K562 (cell line): Measurements from ENCODE around the gene MANBA. TPM values are rescaled to one million over a fixed set of nuclear protein-coding genes. Genes with fewer than 3 reads are reported as not detected.

Experiments
- ATAC-seq: fragments of 200-7000 bp; cut with Tn5 transposase; 3 replicates; pipeline ENCODE4 v1.9.1; 2020; ENCODE audit warnings: moderate library complexity
- BruUV-seq: library from RNA; stranded (reverse); fragments of 400-500 nt; replicated peaks from 2 replicates; lab custom pipeline; 2021; lab: Mats Ljungman, UMichigan
- CTCF ChIA-PET: fragments of 300-600 bp; formaldehyde crosslinking; extraction: SDS; loops from one replicate; lab custom pipeline; 2021; ENCODE audit warnings: low intra/inter-chr PET ratio; lab: Yijun Ruan, JAX
- POLR2A ChIA-PET: fragments of 300-600, 350-650 bp; sonication (Branson Sonifier 250); formaldehyde crosslinking; extraction: SDS; loops from one replicate; lab custom pipeline; 2021; ENCODE audit warnings: antibody characterized with exemption, inconsistent platforms; lab: Yijun Ruan, JAX
- DNase-seq, 4 experiments: peaks; one replicate each; pipeline versions ENCODE4 v3.0.0 to v3.0.0-alpha.2; 2011 to 2018; ENCODE audit warnings: low spot score in 3 of 4, mixed read lengths in 3 of 4; ENCODE audit errors: extremely low read depth in 1 of 4
- FAIRE-seq: peaks from 2 replicates; lab custom pipeline; 2011; peaks lifted over from hg19 to GRCh38; lab: Jason Lieb, UNC
- H2AFZ ChIP-seq: 2 replicates; pipeline ENCODE4 v1.6.0; 2011; ENCODE audit warnings: low read depth, low read length, control low read depth, inconsistent platforms
- H3K27ac ChIP-seq: fragments of 200-600 bp; 3 replicates; pipeline ENCODE4 v1.8.0; 2011; ENCODE audit warnings: low read depth, mild to moderate bottlenecking, control low read depth, inconsistent platforms, low read length, moderate library complexity, mixed read lengths; ENCODE audit errors: extremely low read depth
- H3K27me3 ChIP-seq, 2 experiments: fragments of 300-600 bp in 1 of 2; 2 replicates in 1 of 2; 3 replicates in 1 of 2; pipeline versions ENCODE4 v1.6.0 to v1.8.0; 2011; ENCODE audit warnings: inconsistent platforms in 2 of 2, low read length in 2 of 2, mild to moderate bottlenecking in 1 of 2, mixed read lengths in 1 of 2, moderate library complexity in 1 of 2; ENCODE audit not compliant: control insufficient read depth in 2 of 2, insufficient read depth in 2 of 2
- H3K36me3 ChIP-seq: fragments of 300-600 bp; 3 replicates; pipeline ENCODE4 v1.8.0; 2011; ENCODE audit warnings: mild to moderate bottlenecking, low read length, inconsistent platforms; ENCODE audit not compliant: control insufficient read depth, insufficient read depth
- H3K4me1 ChIP-seq, 2 experiments: fragments of 200-600 bp in 1 of 2; replicated peaks in 1 of 2; 2 replicates in 1 of 2; 3 replicates in 1 of 2; pipeline versions ENCODE4 v1.5.1 to v1.8.0; 2011; ENCODE audit warnings: inconsistent platforms in 2 of 2, low read length in 2 of 2, mild to moderate bottlenecking in 1 of 2, mixed read lengths in 1 of 2, moderate library complexity in 1 of 2; ENCODE audit not compliant: control insufficient read depth in 2 of 2, insufficient read depth in 2 of 2
- H3K4me2 ChIP-seq: 2 replicates; pipeline ENCODE4 v1.6.1; 2011; ENCODE audit warnings: low read length, control low read depth, inconsistent platforms, mixed read lengths; ENCODE audit not compliant: insufficient read depth
- H3K4me3 ChIP-seq: fragments of 200-600 bp; sonication (generic), shearing (Covaris generic); 2 replicates; pipeline ENCODE4 v1.5.1; 2016; ENCODE audit warnings: control low read depth, inconsistent platforms
- H3K79me2 ChIP-seq: fragments of 200-600 bp; 3 replicates; pipeline ENCODE4 v1.8.0; 2011; ENCODE audit warnings: low read length, inconsistent platforms; ENCODE audit not compliant: control insufficient read depth, insufficient read depth
- H3K9ac ChIP-seq, 2 experiments: 2 replicates each; pipeline versions ENCODE4 v1.6.0 to v1.6.1; 2011; ENCODE audit warnings: low read depth in 2 of 2, low read length in 2 of 2, control low read depth in 1 of 2, inconsistent platforms in 1 of 2, mild to moderate bottlenecking in 1 of 2, mixed read lengths in 1 of 2; ENCODE audit not compliant: insufficient read depth in 1 of 2
- H3K9me1 ChIP-seq: one replicate; pipeline ENCODE4 v1.6.0; 2011; ENCODE audit warnings: inconsistent platforms, mild to moderate bottlenecking, low read length, moderate library complexity; ENCODE audit not compliant: control insufficient read depth, insufficient read depth
- H3K9me3 ChIP-seq: replicated peaks from 2 replicates; pipeline ENCODE4 v1.5.1; 2011; ENCODE audit warnings: low read depth, low read length, inconsistent platforms; ENCODE audit not compliant: control insufficient read depth, insufficient read depth
- H4K20me1 ChIP-seq: replicated peaks from 2 replicates; pipeline ENCODE4 v1.6.1; 2011; ENCODE audit warnings: low read length, inconsistent platforms, mixed read lengths; ENCODE audit not compliant: control insufficient read depth, insufficient read depth
- ASH1L ChIP-seq: fragments of 450-650 bp; IDR thresholded peaks from 2 replicates; pipeline ENCODE4 v1.6.1; 2018; ENCODE audit warnings: borderline replicate concordance, mild to moderate bottlenecking, low read depth; ENCODE audit not compliant: partially characterized antibody
- ERF ChIP-seq: fragments of 450-650 bp; formaldehyde crosslinking; IDR thresholded peaks from 2 replicates; pipeline ENCODE4 v1.4.0; 2020; ENCODE audit warnings: mild to moderate bottlenecking, mixed read lengths
- HIVEP1 ChIP-seq: fragments of 250-450 bp; sonication (Bioruptor Pico); IDR thresholded peaks from 2 replicates; pipeline ENCODE4 v1.4.0; 2020; ENCODE audit warnings: mild to moderate bottlenecking
- MEIS2 ChIP-seq: fragments of 450-650 bp; IDR thresholded peaks from 2 replicates; pipeline ENCODE4 v1.6.1; 2014; ENCODE audit warnings: mild to moderate bottlenecking; ENCODE audit not compliant: partially characterized antibody
- POLR2AphosphoS2 ChIP-seq: IDR thresholded peaks from 2 replicates; pipeline ENCODE4 v1.6.1; 2012; ENCODE audit warnings: low read length, improper control_type of control experiment
- POLR3A ChIP-seq: IDR thresholded peaks from 2 replicates; pipeline ENCODE4 v1.6.1; 2011; ENCODE audit warnings: borderline replicate concordance, mild to moderate bottlenecking, moderate library complexity; ENCODE audit not compliant: insufficient read length, insufficient read depth; ENCODE audit errors: extremely low read depth
- POLR3G ChIP-seq: IDR thresholded peaks from 2 replicates; pipeline ENCODE4 v1.6.1; 2011; ENCODE audit not compliant: insufficient read length, insufficient replicate concordance; ENCODE audit errors: extremely low read depth
- RAD21 ChIP-seq, 2 experiments: fragments of 250-450 bp in 1 of 2; fragments of 450-650 bp in 1 of 2; sonication (Bioruptor Pico) in 1 of 2; formaldehyde crosslinking in 1 of 2; IDR thresholded peaks in 1 of 2; conservative IDR thresholded peaks in 1 of 2; 2 replicates each; pipeline versions ENCODE4 v1.4.0 to v1.8.0; 2020 to 2022; ENCODE audit warnings: mild to moderate bottlenecking in 2 of 2, moderate library complexity in 1 of 2
- SP2 ChIP-seq: IDR thresholded peaks from 2 replicates; pipeline ENCODE4 v1.6.1; 2011; ENCODE audit warnings: mild to moderate bottlenecking, low read depth, low read length, moderate library complexity; ENCODE audit not compliant: poor library complexity, severe bottlenecking; ENCODE audit errors: extremely low read depth
- TOE1 ChIP-seq, 2 experiments: fragments of 450-650 bp in 1 of 2; sonication (generic) in 1 of 2; formaldehyde crosslinking in 1 of 2; IDR thresholded peaks; 2 replicates each; pipeline versions ENCODE4 v1.7.1 to v1.8.0; 2016 to 2022; ENCODE audit warnings: borderline replicate concordance in 2 of 2, mild to moderate bottlenecking in 2 of 2, antibody characterized with exemption in 1 of 2, inconsistent platforms in 1 of 2, low read depth in 1 of 2, missing genetic modification reagents in 1 of 2, moderate library complexity in 1 of 2
- ZNF134 ChIP-seq: fragments of 250-450 bp; sonication (Bioruptor Pico); conservative IDR thresholded peaks from 2 replicates; pipeline ENCODE4 v1.4.0; 2020
- ZNF699 ChIP-seq: fragments of 250-450 bp; sonication (Bioruptor Pico); IDR thresholded peaks from 2 replicates; pipeline ENCODE4 v1.8.0; 2021; ENCODE audit warnings: mild to moderate bottlenecking, moderate library complexity; ENCODE audit not compliant: insufficient replicate concordance
- in situ Hi-C: fragments of 300-500 bp; cut with MboI; formaldehyde crosslinking; loops from 4 replicates; pipeline ENCODE4 v1.15.0; 2018; ENCODE audit warnings: inconsistent platforms, mixed read lengths
- intact Hi-C: fragments of 100-400 bp; cut with micrococcal nuclease; formaldehyde crosslinking; loops from 2 replicates; pipeline ENCODE4 v1.14.2; 2022
- polyA plus RNA-seq, 8 experiments: library from polyadenylated mRNA; depleted of rRNA in 4 of 8; stranded (reverse) in 5 of 8; unstranded in 3 of 8; fragments of >200 nt; fragmentation: Nextera tagmentation in 2 of 8; fragmentation: Illumina TruSeq in 1 of 8; extraction: Ambion mirVana in 2 of 8; extraction: Trizol in 1 of 8; gene quantifications; 2 replicates each; pipeline versions ENCODE4 v1.2.1 to v1.2.3, GENCODE V29; 2011 to 2014; ENCODE audit warnings: inconsistent platforms in 1 of 8, missing spikeins in 1 of 8
- total RNA-seq, 7 experiments: library from RNA; depleted of rRNA in 6 of 7; stranded (reverse); fragments of >200 nt in 6 of 7; fragmentation: Illumina TruSeq in 2 of 7; extraction: Trizol in 2 of 7; gene quantifications; 2 replicates each; pipeline versions ENCODE4 v1.2.1 to v1.2.3, GENCODE V29; 2011 to 2021; ENCODE audit warnings: low replicate concordance in 1 of 7
- TF ChIP-seq, protein P1 (sequence below): fragments of 250-450 bp; sonication (Bioruptor Pico); IDR thresholded peaks from 2 replicates; pipeline ENCODE4 v1.4.0; 2020; ENCODE audit warnings: mild to moderate bottlenecking, moderate library complexity, borderline replicate concordance
- TF ChIP-seq, protein P2 (sequence below), 3 experiments: IDR thresholded peaks in 2 of 3; conservative IDR thresholded peaks in 1 of 3; 2 replicates each; pipeline ENCODE4 v1.5.1; 2011 to 2012; ENCODE audit warnings: low read length in 3 of 3, mild to moderate bottlenecking in 3 of 3, control low read depth in 2 of 3, improper control_type of control experiment in 1 of 3, inconsistent platforms in 1 of 3, low read depth in 1 of 3, mixed read lengths in 1 of 3, moderate library complexity in 1 of 3; ENCODE audit not compliant: insufficient read depth in 2 of 3

MANBA gene
- total and polyA plus RNA-seq, 9 of the 15 experiments (the other 6 are each of a cell fraction or from before 2014, with no cell fraction given) = 1.8 to 12.9 (median 7.7) TPM

DNA sequence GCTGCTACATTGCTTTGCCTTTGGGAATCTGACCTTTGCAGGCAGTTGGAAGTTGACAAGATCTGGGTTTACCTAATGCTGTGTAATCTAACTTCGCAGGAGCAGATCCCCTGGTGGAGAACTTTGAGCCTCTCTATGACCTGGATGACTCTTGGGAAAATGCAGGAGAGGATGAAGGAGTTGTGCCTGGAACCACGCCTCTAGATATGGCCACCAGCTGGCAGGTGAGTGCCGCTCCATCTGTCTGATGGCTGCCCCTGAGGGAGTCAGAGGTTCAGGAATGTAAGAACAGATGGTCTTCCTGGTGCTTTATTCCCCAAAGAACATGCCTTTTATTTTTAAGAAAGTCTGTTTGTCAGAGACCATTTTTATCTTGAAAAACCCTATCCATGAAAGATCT, 150.3 kb downstream of the MANBA start (continued):
- no peak for TF ChIP-seq SP2
- no peak for TF ChIP-seq TOE1 (IDR thresholded peaks at IDR 0.05; ENCODE audit: borderline replicate concordance)
- TF ChIP-seq TOE1 (CRISPR knock-in tag; IDR thresholded peaks at IDR 0.05; ENCODE audit: borderline replicate concordance, low read depth) = no peak
- TF ChIP-seq POLR2AphosphoS2 = no peak
- TF ChIP-seq ERF (CRISPR knock-in tag) = no peak
- TF ChIP-seq ZNF134 (CRISPR knock-in tag) = no peak
- no peak for TF ChIP-seq POLR3G
- no peak for TF ChIP-seq ASH1L

DNA sequence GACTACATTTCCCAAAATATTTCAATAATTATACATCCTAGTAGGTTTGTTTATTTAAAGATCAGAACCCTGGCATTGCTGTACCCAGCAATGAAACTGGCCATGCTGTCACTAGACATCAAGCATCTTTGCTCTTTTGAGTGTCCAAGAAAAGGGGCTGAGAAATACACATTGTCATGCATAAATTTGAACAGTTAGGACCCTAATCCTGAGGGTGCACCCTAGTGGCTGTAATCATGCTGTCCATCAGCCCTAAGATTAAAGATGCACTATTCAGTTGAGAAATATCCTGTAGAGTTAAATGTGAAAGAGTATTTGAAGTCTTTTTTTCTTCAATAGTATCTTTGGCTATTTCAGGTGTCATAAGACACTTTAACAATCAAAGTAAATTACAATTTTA, 150.8 kb downstream of the MANBA start:
- no TSS peak for BruUV-seq
- ATAC-seq (0 out of 3 replicates have a peak, but pooled peaks have one; percentile 55), FAIRE-seq (peak; percentile 54), DNase-seq (peak in 2 of 4 experiments; percentile 16)
- POLR2A ChIA-PET = interaction anchor here (1.2 kb wide), 1 partner anchor 11 kb away, joined by 3 read pairs; no protein-coding TSS in a partner anchor
- H3K27ac ChIP-seq = no peak overlapping the region
- H3K4me2 ChIP-seq = no peak overlapping the region
- no peaks in the 10 kb centered on the region for H4K20me1 ChIP-seq
- no peak overlapping the region for H3K9ac ChIP-seq
- CTCF ChIA-PET = no interaction called here
- intact Hi-C loops (loop anchor here (2.0 to 10.0 kb wide), 2 partner anchors 161 to 1265 kb away; partner anchors contain the start of gene PPP3CA), in situ Hi-C loops (loop anchor here (25.0 kb wide), 1 partner anchor 1327 kb away; no protein-coding TSS in a partner anchor)
- peaks cover 32% of the 10 kb centered on the region; the same call in 2 of the 3 replicates for H3K36me3 ChIP-seq
- no peaks in the 10 kb centered on the region for H3K4me1 ChIP-seq
- H3K27me3 ChIP-seq = no peaks in the 10 kb centered on the region
- no peaks in the 10 kb centered on the region for H3K9me3 ChIP-seq
- no peaks in the 10 kb centered on the region for H3K9me1 ChIP-seq
- H3K4me3 ChIP-seq = no peak overlapping the region
- no peak overlapping the region for H2AFZ ChIP-seq
- H3K79me2 ChIP-seq = no peaks in the 10 kb centered on the region
- TF ChIP-seq HIVEP1 (CRISPR knock-in tag) (no peak), MEIS2 (no peak), ZNF699 (CRISPR knock-in tag) (no peak), RAD21 (CRISPR knock-in tag; conservative IDR thresholded peaks at IDR 0.05 in 1 of 2, IDR thresholded peaks at IDR 0.05 in 1 of 2) (peak; percentile 17 to 53; a peak in 2 of 4 replicates), POLR3A (no peak)
- TF ChIP-seq, protein P1, sequence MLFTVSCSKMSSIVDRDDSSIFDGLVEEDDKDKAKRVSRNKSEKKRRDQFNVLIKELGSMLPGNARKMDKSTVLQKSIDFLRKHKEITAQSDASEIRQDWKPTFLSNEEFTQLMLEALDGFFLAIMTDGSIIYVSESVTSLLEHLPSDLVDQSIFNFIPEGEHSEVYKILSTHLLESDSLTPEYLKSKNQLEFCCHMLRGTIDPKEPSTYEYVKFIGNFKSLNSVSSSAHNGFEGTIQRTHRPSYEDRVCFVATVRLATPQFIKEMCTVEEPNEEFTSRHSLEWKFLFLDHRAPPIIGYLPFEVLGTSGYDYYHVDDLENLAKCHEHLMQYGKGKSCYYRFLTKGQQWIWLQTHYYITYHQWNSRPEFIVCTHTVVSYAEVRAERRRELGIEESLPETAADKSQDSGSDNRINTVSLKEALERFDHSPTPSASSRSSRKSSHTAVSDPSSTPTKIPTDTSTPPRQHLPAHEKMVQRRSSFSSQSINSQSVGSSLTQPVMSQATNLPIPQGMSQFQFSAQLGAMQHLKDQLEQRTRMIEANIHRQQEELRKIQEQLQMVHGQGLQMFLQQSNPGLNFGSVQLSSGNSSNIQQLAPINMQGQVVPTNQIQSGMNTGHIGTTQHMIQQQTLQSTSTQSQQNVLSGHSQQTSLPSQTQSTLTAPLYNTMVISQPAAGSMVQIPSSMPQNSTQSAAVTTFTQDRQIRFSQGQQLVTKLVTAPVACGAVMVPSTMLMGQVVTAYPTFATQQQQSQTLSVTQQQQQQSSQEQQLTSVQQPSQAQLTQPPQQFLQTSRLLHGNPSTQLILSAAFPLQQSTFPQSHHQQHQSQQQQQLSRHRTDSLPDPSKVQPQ (CRISPR knock-in tag) = no peak
- TF ChIP-seq, protein P2, sequence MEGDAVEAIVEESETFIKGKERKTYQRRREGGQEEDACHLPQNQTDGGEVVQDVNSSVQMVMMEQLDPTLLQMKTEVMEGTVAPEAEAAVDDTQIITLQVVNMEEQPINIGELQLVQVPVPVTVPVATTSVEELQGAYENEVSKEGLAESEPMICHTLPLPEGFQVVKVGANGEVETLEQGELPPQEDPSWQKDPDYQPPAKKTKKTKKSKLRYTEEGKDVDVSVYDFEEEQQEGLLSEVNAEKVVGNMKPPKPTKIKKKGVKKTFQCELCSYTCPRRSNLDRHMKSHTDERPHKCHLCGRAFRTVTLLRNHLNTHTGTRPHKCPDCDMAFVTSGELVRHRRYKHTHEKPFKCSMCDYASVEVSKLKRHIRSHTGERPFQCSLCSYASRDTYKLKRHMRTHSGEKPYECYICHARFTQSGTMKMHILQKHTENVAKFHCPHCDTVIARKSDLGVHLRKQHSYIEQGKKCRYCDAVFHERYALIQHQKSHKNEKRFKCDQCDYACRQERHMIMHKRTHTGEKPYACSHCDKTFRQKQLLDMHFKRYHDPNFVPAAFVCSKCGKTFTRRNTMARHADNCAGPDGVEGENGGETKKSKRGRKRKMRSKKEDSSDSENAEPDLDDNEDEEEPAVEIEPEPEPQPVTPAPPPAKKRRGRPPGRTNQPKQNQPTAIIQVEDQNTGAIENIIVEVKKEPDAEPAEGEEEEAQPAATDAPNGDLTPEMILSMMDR (IDR thresholded peaks at IDR 0.05 in 2 of 3, conservative IDR thresholded peaks at IDR 0.05 in 1 of 3; ENCODE audit: insufficient read depth in 2 of 3, low read depth in 1 of 3, low read length in 3 of 3) = peak; percentile 19 to 53 (median 38); a peak in 4 of 6 replicates
